B cell (primary cell): ENCODE results near the gene PLEKHM3. TPM values are rescaled to one million over a fixed set of nuclear protein-coding genes. Genes with fewer than 3 reads are reported as not detected.

Experiments
- polyA plus RNA-seq: library from polyadenylated mRNA; depleted of rRNA; stranded (reverse); fragments of >200 nt; gene quantifications from 2 replicates; pipeline ENCODE4 v1.2.3, GENCODE V29; 2012
- small RNA-seq: library from RNA; depleted of rRNA; stranded (forward); fragments of <200 nt; gene quantifications from one replicate; pipeline ENCODE3, GENCODE V24; 2012; ENCODE audit warnings: low replicate concordance, low read depth; ENCODE audit not compliant: insufficient read length
- total RNA-seq, 2 donors: library from RNA; stranded (reverse); fragments of 120-200 nt in 1 of 2; gene quantifications; 1 replicate in 1 of 2; 2 replicates in 1 of 2; pipeline versions ENCODE4 v1.2.3 to v1.2.4, GENCODE V29; 2013 to 2022

Gene PLEKHM3
- total and polyA plus RNA-seq, 2 donors (not counting 1 experiment from before 2014, with no cell fraction given) = 4.0 to 17.7 TPM

Small RNA genes lying within 50 kb of the gene (small RNA-seq; reads per million reads assigned to genes)
- not detected for gene RNA5SP116
- not detected for gene RNU6-360P

Other genes with a start within 250 kb of the PLEKHM3 start
- gene CRYGD, start 99.0 kb upstream of the PLEKHM3 start, total RNA-seq = not detected in 2 replicates
- gene CRYGD, start 99.0 kb upstream of the PLEKHM3 start, polyA plus RNA-seq = not detected in 2 replicates
- not detected in 2 replicates for gene CRYGC, start 104.3 kb upstream of the PLEKHM3 start, total RNA-seq
- gene CRYGC, start 104.3 kb upstream of the PLEKHM3 start, polyA plus RNA-seq = not detected in 2 replicates
- gene CRYGB, start 120.6 kb upstream of the PLEKHM3 start, total RNA-seq = not detected in 2 replicates
- gene CRYGB, start 120.6 kb upstream of the PLEKHM3 start, polyA plus RNA-seq = not detected in 2 replicates
- gene CRYGA, start 138.1 kb upstream of the PLEKHM3 start, total RNA-seq = not detected in 2 replicates
- not detected in 2 replicates for gene CRYGA, start 138.1 kb upstream of the PLEKHM3 start, polyA plus RNA-seq
- gene C2orf80, start 164.5 kb upstream of the PLEKHM3 start, total RNA-seq = not detected in 2 replicates
- gene C2orf80, start 164.5 kb upstream of the PLEKHM3 start, polyA plus RNA-seq = not detected in 2 replicates
- gene IDH1, start 229.5 kb upstream of the PLEKHM3 start, total RNA-seq = 41.4 TPM in 2 replicates
- gene IDH1, start 229.5 kb upstream of the PLEKHM3 start, polyA plus RNA-seq = 13.9 and 15.7 TPM in 2 replicates
- gene PIKFYVE, start 240.7 kb upstream of the PLEKHM3 start, total RNA-seq = 79.3 and 80.9 TPM in 2 replicates
- gene PIKFYVE, start 240.7 kb upstream of the PLEKHM3 start, polyA plus RNA-seq = 20.3 and 37.6 TPM in 2 replicates